Neural progenitor cell (in vitro differentiated cells): ENCODE data around the gene MTG2. TPM values are rescaled to one million over a fixed set of nuclear protein-coding genes. Genes with fewer than 3 reads are reported as not detected.

ENCODE experiments used
- DNase-seq: peaks from one replicate; pipeline ENCODE4 v3.0.0-alpha.2; 2016; ENCODE audit warnings: low spot score
- H2AFZ ChIP-seq: fragments of 200-600 bp; sonication (generic); replicated peaks from 2 replicates; pipeline ENCODE4 v1.6.1; 2016; ENCODE audit warnings: antibody characterized with exemption
- H3F3A ChIP-seq: fragments of 200-600 bp; sonication (generic); 2 replicates; pipeline ENCODE4 v1.6.1; 2016; ENCODE audit warnings: antibody characterized with exemption, low read depth
- H3K27ac ChIP-seq: fragments of 200-600 bp; sonication (generic); 2 replicates; pipeline ENCODE4 v1.5.1; 2016; ENCODE audit warnings: mild to moderate bottlenecking
- H3K27me3 ChIP-seq: fragments of 200-600 bp; sonication (generic); 2 replicates; pipeline ENCODE4 v1.6.1; 2016; ENCODE audit warnings: mild to moderate bottlenecking, moderate library complexity
- H3K36me3 ChIP-seq: fragments of 200-600 bp; sonication (generic); 2 replicates; pipeline ENCODE4 v1.5.1; 2016
- H3K4me1 ChIP-seq: fragments of 200-600 bp; sonication (generic); 2 replicates; pipeline ENCODE4 v1.6.1; 2016; ENCODE audit warnings: mixed run types
- H3K4me2 ChIP-seq: fragments of 200-600 bp; sonication (generic); 2 replicates; pipeline ENCODE4 v1.6.1; 2016
- H3K4me3 ChIP-seq: fragments of 200-600 bp; sonication (generic); 2 replicates; pipeline ENCODE4 v1.5.1; 2016
- H3K79me2 ChIP-seq: fragments of 200-600 bp; sonication (generic); 2 replicates; pipeline ENCODE4 v1.6.1; 2016; ENCODE audit warnings: low read depth
- H3K9ac ChIP-seq: fragments of 200-600 bp; sonication (generic); 2 replicates; pipeline ENCODE4 v1.6.1; 2016
- H3K9me3 ChIP-seq: fragments of 200-600 bp; sonication (generic); 2 replicates; pipeline ENCODE4 v1.5.1; 2016; ENCODE audit warnings: low read depth
- H4K20me1 ChIP-seq: fragments of 200-600 bp; sonication (generic); 2 replicates; pipeline ENCODE4 v1.6.1; 2016; ENCODE audit warnings: low read depth
- H3K27ac Mint-ChIP-seq: 3 replicates; pipeline ENCODE4 v1.8.0; 2021; ENCODE audit warnings: mixed read lengths
- H3K27me3 Mint-ChIP-seq: 2 replicates; pipeline ENCODE4 v1.8.0; 2022; ENCODE audit warnings: low read depth, mild to moderate bottlenecking, inconsistent platforms, moderate library complexity, mixed read lengths; ENCODE audit not compliant: insufficient read depth
- H3K36me3 Mint-ChIP-seq: 3 replicates; pipeline ENCODE4 v1.8.0; 2021; ENCODE audit warnings: mixed read lengths
- H3K4me1 Mint-ChIP-seq: 3 replicates; pipeline ENCODE4 v1.8.0; 2021; ENCODE audit warnings: mixed read lengths
- H3K4me3 Mint-ChIP-seq: 3 replicates; pipeline ENCODE4 v1.8.0; 2021; ENCODE audit warnings: mild to moderate bottlenecking, moderate library complexity, mixed read lengths
- H3K9me3 Mint-ChIP-seq: 3 replicates; pipeline ENCODE4 v1.8.0; 2020; ENCODE audit warnings: mixed read lengths
- EZH2 ChIP-seq: fragments of 200-600 bp; sonication (generic); IDR thresholded peaks from 2 replicates; pipeline ENCODE4 v1.6.1; 2017; ENCODE audit warnings: antibody characterized with exemption, mild to moderate bottlenecking, moderate library complexity
- EZH2phosphoT487 ChIP-seq: fragments of 200-600 bp; sonication (generic); IDR thresholded peaks from 2 replicates; pipeline ENCODE4 v1.6.1; 2017; ENCODE audit warnings: antibody characterized with exemption
- total RNA-seq: library from RNA; depleted of rRNA; stranded (reverse); fragments of >200 nt; gene quantifications from 2 replicates; pipeline ENCODE4 v1.2.3, GENCODE V29; 2015; ENCODE audit warnings: low replicate concordance
- TF ChIP-seq, protein P1 (sequence below): fragments of 200-600 bp; sonication (generic); IDR thresholded peaks from 2 replicates; pipeline ENCODE4 v1.5.1; 2017; ENCODE audit warnings: antibody characterized with exemption, mild to moderate bottlenecking

The MTG2 gene
- total RNA-seq, 1 donor from 2014 or later = 16.2 TPM

DNA sequence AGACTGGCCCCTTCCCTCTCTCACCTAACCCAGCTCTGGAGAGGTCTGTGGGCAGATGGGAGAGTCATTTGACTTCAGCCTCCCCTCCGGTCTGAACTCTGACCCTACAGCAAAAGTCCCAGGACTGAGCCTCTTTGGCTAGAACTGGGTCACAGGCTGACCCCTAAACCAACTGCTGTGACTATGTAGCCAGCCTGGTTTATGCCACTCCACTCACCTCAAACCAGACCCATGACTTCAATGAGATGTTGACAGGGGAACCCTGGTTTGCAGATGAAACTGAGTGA, 54.6 kb downstream of the MTG2 start:
- Histone ChIP-seq H3K27me3 (no peaks in the 10 kb centered on the region), H3K79me2 (peaks cover 39% of the 10 kb centered on the region), H2AFZ (no peak overlapping the region), H3K27ac (no peak overlapping the region), H3K4me1 (peaks cover 23% of the 10 kb centered on the region), H3K4me2 (peak overlapping the region; percentile 79), H3F3A (peaks cover 12% of the 10 kb centered on the region), H4K20me1 (peaks cover 39% of the 10 kb centered on the region), H3K4me3 (peak overlapping the region; percentile 40), H3K9ac (no peak overlapping the region), H3K9me3 (no peaks in the 10 kb centered on the region), H3K36me3 (no peaks in the 10 kb centered on the region)
- Mint-ChIP-seq H3K9me3 (no peaks in the 10 kb centered on the region), H3K36me3 (peaks cover 5% of the 10 kb centered on the region), H3K4me1 (peaks cover 48% of the 10 kb centered on the region), H3K27ac (peak overlapping the region; percentile 96), H3K27me3 (peaks cover 4% of the 10 kb centered on the region), H3K4me3 (peak overlapping the region; percentile 86)
- TF ChIP-seq EZH2 = no peak
- TF ChIP-seq, protein P1, sequence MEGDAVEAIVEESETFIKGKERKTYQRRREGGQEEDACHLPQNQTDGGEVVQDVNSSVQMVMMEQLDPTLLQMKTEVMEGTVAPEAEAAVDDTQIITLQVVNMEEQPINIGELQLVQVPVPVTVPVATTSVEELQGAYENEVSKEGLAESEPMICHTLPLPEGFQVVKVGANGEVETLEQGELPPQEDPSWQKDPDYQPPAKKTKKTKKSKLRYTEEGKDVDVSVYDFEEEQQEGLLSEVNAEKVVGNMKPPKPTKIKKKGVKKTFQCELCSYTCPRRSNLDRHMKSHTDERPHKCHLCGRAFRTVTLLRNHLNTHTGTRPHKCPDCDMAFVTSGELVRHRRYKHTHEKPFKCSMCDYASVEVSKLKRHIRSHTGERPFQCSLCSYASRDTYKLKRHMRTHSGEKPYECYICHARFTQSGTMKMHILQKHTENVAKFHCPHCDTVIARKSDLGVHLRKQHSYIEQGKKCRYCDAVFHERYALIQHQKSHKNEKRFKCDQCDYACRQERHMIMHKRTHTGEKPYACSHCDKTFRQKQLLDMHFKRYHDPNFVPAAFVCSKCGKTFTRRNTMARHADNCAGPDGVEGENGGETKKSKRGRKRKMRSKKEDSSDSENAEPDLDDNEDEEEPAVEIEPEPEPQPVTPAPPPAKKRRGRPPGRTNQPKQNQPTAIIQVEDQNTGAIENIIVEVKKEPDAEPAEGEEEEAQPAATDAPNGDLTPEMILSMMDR = no peak
- no peak for TF ChIP-seq EZH2phosphoT487
- DNase-seq = no peak

DNA sequence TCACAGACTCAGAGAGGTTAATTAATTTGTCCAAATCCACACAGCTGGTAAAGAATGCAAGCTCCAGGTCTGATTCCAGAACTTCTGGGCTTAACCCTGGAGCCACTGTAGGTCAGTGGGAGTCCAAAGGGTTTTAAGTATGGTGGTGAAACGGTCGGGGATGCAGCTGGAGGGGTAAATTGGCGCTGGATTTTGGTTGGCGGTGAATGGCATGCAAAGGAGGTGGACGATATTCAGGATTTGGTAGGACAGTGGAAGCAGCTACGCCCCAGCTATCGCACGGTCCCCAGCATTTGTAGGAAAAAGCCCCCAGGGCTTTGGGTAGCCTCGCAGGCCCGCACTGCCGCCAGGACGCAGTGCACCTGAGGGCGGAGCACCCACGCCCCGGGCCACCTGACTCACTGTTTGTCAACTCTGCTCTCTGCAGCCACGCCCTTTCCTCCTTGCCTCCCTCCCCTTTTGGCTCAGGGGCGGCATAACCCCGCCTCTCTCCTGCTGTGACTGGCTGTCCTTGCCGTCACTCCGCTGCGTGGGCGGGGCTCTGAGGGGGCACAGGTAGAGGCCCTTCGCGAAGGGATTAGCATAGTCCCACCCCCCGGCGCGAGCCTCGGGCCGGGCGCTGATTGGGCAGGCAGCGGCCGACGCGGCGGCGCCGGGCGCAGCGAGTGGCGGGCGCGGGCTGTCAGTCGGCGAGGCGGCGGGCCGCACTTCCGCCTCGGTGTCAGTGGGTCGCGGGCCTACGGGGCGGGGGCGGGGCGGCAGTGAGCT, 55.2 kb downstream of the MTG2 start, which contains the start of gene OSBPL2:
Gene OSBPL2, plus strand, starts transcription at position 721 of the 768 bp plus-strand sequence. CDS start 17,664 bp downstream, outside the sequence.
- Histone ChIP-seq H3K27ac (no peak within 1 kb of the TSS), H3K36me3 (no peaks in the 10 kb centered on the region), H3K4me1 (peaks cover 23% of the 10 kb centered on the region), H3K9ac (peak within 1 kb of the TSS; percentile 76), H3K79me2 (peaks cover 44% of the 10 kb centered on the region), H3K4me3 (peak within 1 kb of the TSS; percentile 90), H3K4me2 (peak within 1 kb of the TSS; percentile 98), H2AFZ (no peak within 1 kb of the TSS), H3K27me3 (no peaks in the 10 kb centered on the region), H3K9me3 (no peaks in the 10 kb centered on the region), H3F3A (peaks cover 12% of the 10 kb centered on the region), H4K20me1 (peaks cover 44% of the 10 kb centered on the region)
- Mint-ChIP-seq H3K9me3 (no peaks in the 10 kb centered on the region), H3K27ac (peak within 1 kb of the TSS; percentile 96), H3K4me1 (peaks cover 48% of the 10 kb centered on the region), H3K36me3 (peaks cover 8% of the 10 kb centered on the region), H3K27me3 (peaks cover 4% of the 10 kb centered on the region), H3K4me3 (peak within 1 kb of the TSS; percentile 92)
- TF ChIP-seq EZH2 = no peak
- TF ChIP-seq, protein P1 = no peak
- DNase-seq = peak; percentile 99

DNA sequence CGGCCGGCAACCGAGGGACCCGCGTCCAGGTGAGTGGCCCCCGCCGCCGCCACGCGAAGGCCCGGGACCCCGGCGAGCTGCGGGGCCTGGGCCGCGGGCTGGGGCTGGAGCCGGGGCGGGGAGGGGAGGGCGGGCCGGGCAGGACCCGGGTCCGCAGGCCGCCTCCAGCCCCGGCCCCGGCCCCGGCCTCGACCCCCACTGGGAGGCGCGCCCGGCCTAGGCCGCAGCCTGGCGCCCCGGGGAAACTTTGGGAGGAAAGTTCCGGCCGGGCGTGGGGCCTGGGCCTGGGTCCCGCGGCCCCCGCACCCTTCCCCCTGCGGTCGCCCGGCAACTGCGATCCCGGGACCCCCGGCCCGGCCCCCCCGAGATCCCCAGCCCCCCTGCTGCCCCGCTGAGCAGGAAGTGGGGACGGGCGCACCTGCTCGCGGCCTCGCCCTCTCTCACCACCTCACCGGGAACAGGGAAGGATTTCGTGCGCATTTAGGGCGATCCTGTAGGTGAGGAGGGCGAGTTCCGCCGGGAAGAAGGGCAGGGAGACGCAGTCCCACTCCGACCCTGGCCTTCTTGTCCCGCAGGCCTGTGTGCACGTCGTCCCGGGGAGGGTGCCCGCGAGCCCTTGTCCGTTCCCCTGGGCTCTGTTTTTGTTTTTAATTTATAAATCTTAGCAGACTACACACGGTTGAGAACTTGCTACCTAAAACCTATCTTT, 55.9 kb downstream of the MTG2 start:
- Histone ChIP-seq H3K27ac (no peak overlapping the region), H3K9ac (peak overlapping the region; percentile 76), H3K4me1 (peaks cover 23% of the 10 kb centered on the region), H3K4me3 (peak overlapping the region; percentile 90), H3K79me2 (peaks cover 51% of the 10 kb centered on the region), H3K36me3 (no peaks in the 10 kb centered on the region), H4K20me1 (peaks cover 51% of the 10 kb centered on the region), H3K27me3 (no peaks in the 10 kb centered on the region), H2AFZ (no peak overlapping the region), H3K4me2 (peak overlapping the region; percentile 98), H3K9me3 (no peaks in the 10 kb centered on the region), H3F3A (peaks cover 12% of the 10 kb centered on the region)
- Mint-ChIP-seq H3K27ac (no peak overlapping the region), H3K36me3 (peaks cover 8% of the 10 kb centered on the region), H3K4me1 (peaks cover 48% of the 10 kb centered on the region), H3K9me3 (no peaks in the 10 kb centered on the region), H3K27me3 (peaks cover 4% of the 10 kb centered on the region), H3K4me3 (peak overlapping the region; percentile 92)
- peak; percentile 41 for DNase-seq
- TF ChIP-seq EZH2 (no peak), EZH2phosphoT487 (no peak)
- TF ChIP-seq, protein P1 = no peak
